SH-SY5Y (cell line): Measurements from ENCODE around the gene NLRX1.

ENCODE experiments used
- GATA2 ChIP-seq: IDR thresholded peaks from 2 replicates; pipeline ENCODE4 v1.6.1; 2011; ENCODE audit warnings: mild to moderate bottlenecking, low read depth, low read length
- GATA3 ChIP-seq: IDR thresholded peaks from 2 replicates; pipeline ENCODE4 v1.6.1; 2011; ENCODE audit warnings: low read depth, mild to moderate bottlenecking, low read length, moderate library complexity

DNA sequence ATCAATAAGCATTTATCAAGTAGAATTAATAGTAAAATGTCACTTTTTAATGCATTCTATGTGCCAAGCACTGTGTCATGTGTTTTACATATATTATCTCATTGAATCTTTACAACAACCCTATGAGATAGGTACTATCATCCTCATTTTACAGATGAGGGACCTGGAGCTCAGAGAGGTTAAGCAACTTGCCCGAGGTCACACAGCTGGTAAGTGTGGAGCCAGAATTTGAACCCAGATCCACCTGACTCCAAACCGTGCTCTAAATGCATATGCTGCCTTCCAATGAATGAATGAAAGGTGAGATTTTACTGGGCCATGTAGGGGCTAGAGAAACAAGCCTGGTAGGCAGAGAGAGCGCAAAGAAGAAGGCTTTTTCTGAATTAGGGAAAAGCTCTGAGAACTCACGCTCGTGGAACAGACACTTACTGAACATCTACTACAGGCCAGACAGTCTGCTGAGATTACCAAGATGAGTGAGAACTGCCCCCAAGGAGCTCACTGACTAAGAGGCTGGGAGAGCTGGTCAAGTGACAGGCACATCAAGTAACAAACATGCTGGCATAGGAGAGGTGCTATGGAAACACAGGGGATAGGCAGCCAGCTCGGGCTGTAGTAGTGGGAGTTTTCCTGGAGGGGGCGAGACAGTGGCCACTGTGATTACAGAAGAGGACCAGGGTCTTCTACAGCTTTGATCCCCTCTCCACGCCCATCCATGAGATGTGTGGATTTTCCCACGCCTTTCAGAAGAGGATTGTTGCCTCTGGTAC is 15.3 kb upstream of the NLRX1 start:
- no peak for TF ChIP-seq GATA2
- TF ChIP-seq GATA3, result no peak
